Tibial nerve (tissue), 4 donors: ENCODE results near the gene COA8. TPM values are rescaled to one million over a fixed set of nuclear protein-coding genes. Genes with fewer than 3 reads are reported as not detected.

ENCODE experiments used
- DNase-seq, 2 donors: peaks; one replicate each; pipeline ENCODE4 v3.0.0-alpha.2; 2019; ENCODE audit warnings: low spot score in 2 of 2
- H3K27ac ChIP-seq, 4 donors: fragments of 200-600 bp; sonication (generic) in 3 of 4; one replicate each; pipeline ENCODE4 v1.5.1; 2017 to 2019; ENCODE audit warnings: mild to moderate bottlenecking in 1 of 4
- H3K27me3 ChIP-seq, 2 donors: fragments of 200-600 bp; sonication (generic) in 1 of 2; one replicate each; pipeline versions ENCODE4 v1.5.1 to v1.6.0; 2017 to 2019
- H3K36me3 ChIP-seq, 3 donors: fragments of 200-600 bp; sonication (generic); one replicate each; pipeline ENCODE4 v1.5.1; 2018 to 2019
- H3K4me1 ChIP-seq, 4 donors: fragments of 200-600 bp; sonication (generic) in 3 of 4; one replicate each; pipeline ENCODE4 v1.5.1; 2017 to 2019
- H3K4me3 ChIP-seq, 4 donors: fragments of 200-600 bp; sonication (generic) in 3 of 4; one replicate each; pipeline ENCODE4 v1.5.1; 2017 to 2019; ENCODE audit warnings: mild to moderate bottlenecking in 1 of 4, moderate library complexity in 1 of 4
- H3K9me3 ChIP-seq, 4 donors: fragments of 200-600 bp; sonication (generic) in 3 of 4; one replicate each; pipeline ENCODE4 v1.5.1; 2017 to 2019
- CTCF ChIP-seq, 5 experiments: fragments of 200-600 bp in 3 of 5; fragments of 450-650 bp in 2 of 5; sonication (generic) in 3 of 5; IDR thresholded peaks; one replicate each; pipeline ENCODE4 v1.5.1; 2016 to 2019; ENCODE audit warnings: antibody characterized with exemption in 5 of 5, mild to moderate bottlenecking in 3 of 5, moderate library complexity in 2 of 5
- EP300 ChIP-seq, 2 donors: sonication (generic); formaldehyde crosslinking; IDR thresholded peaks; one replicate each; pipeline ENCODE4 v1.6.1; 2017; ENCODE audit warnings: antibody characterized with exemption in 2 of 2, mild to moderate bottlenecking in 1 of 2
- POLR2A ChIP-seq, 2 donors: fragments of 450-650 bp; IDR thresholded peaks; one replicate each; pipeline ENCODE4 v1.6.1; 2017; ENCODE audit warnings: antibody characterized with exemption in 2 of 2, mild to moderate bottlenecking in 2 of 2, moderate library complexity in 2 of 2
- WGBS, 2 donors: methylation state at CpG; one replicate each; pipeline ENCODE4 v1.1.5; 2018; 5-methylcytosine and 5-hydroxymethylcytosine counted together
- total RNA-seq, 4 donors: library from RNA; depleted of rRNA; stranded (reverse); fragments of >200 nt; gene quantifications; one replicate each; pipeline ENCODE4 v1.1.0, GENCODE V29; 2016

Gene COA8, protein sequence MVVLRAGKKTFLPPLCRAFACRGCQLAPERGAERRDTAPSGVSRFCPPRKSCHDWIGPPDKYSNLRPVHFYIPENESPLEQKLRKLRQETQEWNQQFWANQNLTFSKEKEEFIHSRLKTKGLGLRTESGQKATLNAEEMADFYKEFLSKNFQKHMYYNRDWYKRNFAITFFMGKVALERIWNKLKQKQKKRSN
- total RNA-seq = 10 to 100 TPM in 3 of 4 donors, 1 to 10 TPM in 1; 7.2 to 31.6 (median 12.3) TPM

GRCh38 chr14:103562429-103563225 lies at the start of gene COA8, which contains the start of gene BAG5:
TSS of gene COA8 (plus strand) at chr14:103562960. CDS start at chr14:103563002, 42 bp downstream.
TSS of gene BAG5 (minus strand) at chr14:103562657. CDS start at chr14:103561164, 1,493 bp downstream.
- TF ChIP-seq POLR2A (IDR thresholded peaks at IDR 0.05) = peak; percentile 28 to 63
- peak in 3 of 5 experiments; percentile 18 to 73 (median 54) for TF ChIP-seq CTCF (IDR thresholded peaks at IDR 0.05)
- peak in 1 of 2 donors; percentile 82 for TF ChIP-seq EP300 (IDR thresholded peaks at IDR 0.05)
- Histone ChIP-seq H3K9me3 (no peaks in the 10 kb centered on the region), H3K4me1 (peaks cover 4 to 79% (median 44%) of the 10 kb centered on the region in 4 donors), H3K27ac (peak within 1 kb of the TSS; percentile 83 to 95 (median 92)), H3K27me3 (no peaks in the 10 kb centered on the region), H3K4me3 (peak within 1 kb of the TSS; percentile 91 to 99 (median 98)), H3K36me3 (peaks cover 0 to 17% (median 0%) of the 10 kb centered on the region in 3 donors)
- WGBS, 2 donors = 1 to 2% methylated on average over 13 to 71 of the region's 109 CpGs
- peak in 1 of 2 donors; percentile 65 for DNase-seq

DNA sequence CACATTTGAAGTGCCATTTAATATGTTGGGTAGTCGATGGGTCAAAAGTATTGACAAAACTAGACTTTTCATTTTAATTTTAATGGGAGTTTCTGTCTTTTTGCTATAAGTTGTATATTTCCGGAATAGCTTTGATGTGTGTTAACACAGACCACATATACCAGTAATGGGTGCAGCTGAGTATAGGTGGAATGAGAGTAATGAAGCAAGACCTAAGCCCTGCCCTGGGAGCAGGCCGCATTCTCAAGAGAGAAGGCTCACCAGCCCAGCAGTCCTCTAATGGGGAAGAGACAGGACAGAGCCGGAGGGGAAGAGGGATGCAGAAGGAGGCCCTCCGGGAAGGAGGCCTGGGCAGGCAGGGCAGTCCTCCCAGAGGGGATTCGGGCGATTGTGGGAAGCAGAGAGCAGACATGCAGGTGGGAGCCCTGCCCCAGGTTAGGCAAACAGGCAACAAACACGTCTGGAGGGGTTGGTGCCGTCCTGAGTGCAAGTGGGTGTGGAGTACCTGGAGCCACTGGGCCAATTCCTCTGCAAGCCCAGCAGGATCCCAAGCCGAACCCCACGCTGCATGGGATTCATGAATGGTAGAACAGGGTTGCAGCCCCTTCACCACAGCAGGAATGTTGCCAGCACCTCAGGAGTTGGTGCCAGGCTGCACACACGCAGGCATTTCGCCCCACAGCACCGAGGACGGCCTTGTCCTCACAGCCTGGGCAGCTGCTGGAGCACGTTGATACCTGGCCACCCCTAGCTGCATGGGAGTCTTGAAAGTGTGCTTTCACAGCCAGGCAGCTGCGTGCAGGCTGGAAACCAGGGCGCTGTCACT lies 48.0 kb upstream of the COA8 start:
- H3K36me3 ChIP-seq = peaks cover 0 to 20% (median 0%) of the 10 kb centered on the region in 3 donors
- DNase-seq = no peak
- no peak overlapping the region for H3K4me3 ChIP-seq
- peak overlapping the region in 2 of 4 donors; percentile 19 to 78 for H3K27ac ChIP-seq
- 83 to 88% methylated on average over 18 of the region's 18 CpGs for WGBS, 2 donors
- TF ChIP-seq EP300 (IDR thresholded peaks at IDR 0.05) (no peak), POLR2A (IDR thresholded peaks at IDR 0.05) (no peak), CTCF (IDR thresholded peaks at IDR 0.05) (no peak)
- H3K27me3 ChIP-seq = no peaks in the 10 kb centered on the region
- H3K4me1 ChIP-seq = peaks cover 0 to 48% (median 28%) of the 10 kb centered on the region in 4 donors
- H3K9me3 ChIP-seq = no peaks in the 10 kb centered on the region

DNA sequence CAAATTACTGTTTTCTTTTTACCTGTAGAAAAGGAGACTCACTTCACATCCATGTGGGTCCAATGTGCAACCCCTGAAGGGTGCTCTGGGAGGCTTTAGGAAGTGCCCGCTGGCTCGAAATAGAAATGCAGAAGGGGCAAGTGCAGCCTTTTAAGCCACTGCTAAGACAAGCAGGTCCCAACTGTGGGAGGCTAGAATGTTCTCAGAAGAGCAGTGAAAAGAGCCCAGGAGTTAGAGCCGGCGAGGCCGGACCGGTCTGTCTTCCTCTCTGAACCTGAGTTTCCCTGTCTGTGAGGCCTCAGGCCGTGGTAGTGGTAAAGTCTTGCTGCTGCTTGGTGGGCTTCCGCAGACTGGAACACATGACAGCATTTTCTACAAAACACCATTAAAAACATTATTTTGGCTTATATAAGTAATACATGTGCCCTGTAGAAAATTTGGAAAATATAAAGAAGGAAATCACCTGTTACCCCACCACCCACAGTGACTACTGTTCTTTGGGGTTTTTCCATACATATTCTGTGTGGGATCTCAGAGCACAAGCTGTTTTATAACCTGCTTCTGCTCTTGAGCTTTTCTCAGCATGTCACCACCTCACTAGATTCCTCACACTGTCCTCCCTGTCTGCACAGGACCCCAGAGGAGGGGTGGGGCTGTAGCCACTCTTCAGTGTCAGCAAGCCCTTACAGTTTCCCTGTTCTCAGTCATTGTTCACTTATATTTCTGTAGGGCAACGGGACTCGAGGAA lies 46.2 kb upstream of the COA8 start:
- no peak for TF ChIP-seq POLR2A (IDR thresholded peaks at IDR 0.05)
- TF ChIP-seq EP300 (IDR thresholded peaks at IDR 0.05) = no peak
- TF ChIP-seq CTCF (IDR thresholded peaks at IDR 0.05) = no peak
- Histone ChIP-seq H3K36me3 (peaks cover 0 to 2% (median 0%) of the 10 kb centered on the region in 3 donors), H3K4me1 (peaks cover 0 to 65% (median 41%) of the 10 kb centered on the region in 4 donors), H3K27me3 (no peaks in the 10 kb centered on the region), H3K27ac (peak overlapping the region in 2 of 4 donors; percentile 13 to 90), H3K4me3 (no peak overlapping the region), H3K9me3 (no peaks in the 10 kb centered on the region)
- DNase-seq = no peak
- 65 to 75% methylated on average over 10 of the region's 10 CpGs for WGBS, 2 donors

DNA sequence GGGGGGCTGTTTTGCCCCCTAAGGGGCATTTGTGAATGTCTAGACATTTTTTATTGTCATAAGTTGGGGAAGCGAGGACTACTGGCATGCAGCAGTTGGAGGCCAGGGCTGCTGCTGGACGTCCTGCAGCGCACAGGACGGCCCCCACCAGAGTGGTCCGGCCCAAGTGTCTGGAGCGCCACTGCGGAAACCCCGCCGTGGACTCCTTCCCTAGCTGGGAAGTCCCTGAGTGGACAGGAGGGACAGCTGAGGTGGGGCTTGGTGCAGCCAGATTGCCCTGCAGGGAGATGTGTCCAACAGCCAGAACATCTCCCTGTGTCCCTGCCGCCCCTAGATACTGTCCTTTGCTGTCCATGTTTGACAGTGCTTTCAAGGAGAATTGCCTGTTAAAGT lies 45.6 kb upstream of the COA8 start:
- no peak for DNase-seq
- H3K4me1 ChIP-seq = peaks cover 0 to 71% (median 46%) of the 10 kb centered on the region in 4 donors

More for the DNA sequence above, 45.6 kb upstream of the COA8 start:
- Histone ChIP-seq H3K27me3 (no peaks in the 10 kb centered on the region), H3K27ac (peak overlapping the region in 2 of 4 donors; percentile 90), H3K9me3 (no peaks in the 10 kb centered on the region), H3K4me3 (no peak overlapping the region), H3K36me3 (no peaks in the 10 kb centered on the region)
- TF ChIP-seq CTCF (IDR thresholded peaks at IDR 0.05) (no peak), POLR2A (IDR thresholded peaks at IDR 0.05) (no peak), EP300 (IDR thresholded peaks at IDR 0.05) (no peak)
- WGBS, 2 donors = 67 to 76% methylated on average over 10 of the region's 10 CpGs
